NOMO-1 treated with DMSO at 0.1 percent for 48 hours (cell line): Measurements from ENCODE around the gene AGAP2.
"Not testable (repeated sequence)": the region's sequence is repeated elsewhere in the genome, so short reads cannot be mapped to it uniquely, and the experiment has no call there.

ENCODE experiments used
- DNase-seq: peaks from one replicate; lab custom pipeline; 2025; ENCODE audit not compliant: unreplicated experiment; lab: John Stamatoyannopoulos, UW

AGAP2 gene

DNA sequence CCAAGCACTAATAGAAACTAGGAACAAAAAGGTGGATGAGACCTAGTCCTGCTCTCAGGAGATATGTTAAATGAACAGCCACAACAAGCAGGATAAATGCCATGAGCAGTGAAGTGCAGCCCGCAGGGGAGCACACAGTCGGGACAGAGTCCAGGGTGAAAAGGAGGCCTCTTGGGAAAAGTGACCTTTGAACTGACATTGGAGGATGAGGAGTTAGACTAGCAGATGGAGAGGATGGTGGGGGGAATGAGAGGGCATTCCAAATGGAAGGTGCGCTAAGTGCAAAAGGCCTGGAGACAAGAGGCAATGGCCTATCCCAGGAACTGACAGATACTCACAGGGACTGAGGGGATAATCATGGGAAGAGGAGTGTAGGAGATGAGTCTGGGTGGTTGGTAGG lies 40.1 kb downstream of the AGAP2 start:
- no peak for DNase-seq

DNA sequence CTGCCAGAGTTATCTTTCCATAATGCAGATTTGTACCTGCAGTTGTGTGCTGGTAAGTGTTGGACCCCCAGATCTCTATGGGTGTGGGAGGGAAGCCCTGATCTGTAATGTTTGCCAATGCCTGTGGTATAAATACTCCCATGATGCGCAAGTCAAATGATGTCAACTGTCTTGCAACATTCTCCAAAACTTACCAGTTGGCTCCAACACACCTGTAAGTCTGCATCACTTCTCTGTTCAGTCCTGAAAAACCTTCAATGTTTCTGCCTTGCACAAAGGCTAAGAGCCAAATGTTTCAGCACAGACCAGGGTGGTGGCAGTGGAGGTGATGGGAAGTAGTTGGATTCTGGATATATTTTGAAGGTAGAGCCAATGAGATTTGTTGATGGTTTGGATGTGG lies 41.5 kb downstream of the AGAP2 start:
- DNase-seq, result no peak

DNA sequence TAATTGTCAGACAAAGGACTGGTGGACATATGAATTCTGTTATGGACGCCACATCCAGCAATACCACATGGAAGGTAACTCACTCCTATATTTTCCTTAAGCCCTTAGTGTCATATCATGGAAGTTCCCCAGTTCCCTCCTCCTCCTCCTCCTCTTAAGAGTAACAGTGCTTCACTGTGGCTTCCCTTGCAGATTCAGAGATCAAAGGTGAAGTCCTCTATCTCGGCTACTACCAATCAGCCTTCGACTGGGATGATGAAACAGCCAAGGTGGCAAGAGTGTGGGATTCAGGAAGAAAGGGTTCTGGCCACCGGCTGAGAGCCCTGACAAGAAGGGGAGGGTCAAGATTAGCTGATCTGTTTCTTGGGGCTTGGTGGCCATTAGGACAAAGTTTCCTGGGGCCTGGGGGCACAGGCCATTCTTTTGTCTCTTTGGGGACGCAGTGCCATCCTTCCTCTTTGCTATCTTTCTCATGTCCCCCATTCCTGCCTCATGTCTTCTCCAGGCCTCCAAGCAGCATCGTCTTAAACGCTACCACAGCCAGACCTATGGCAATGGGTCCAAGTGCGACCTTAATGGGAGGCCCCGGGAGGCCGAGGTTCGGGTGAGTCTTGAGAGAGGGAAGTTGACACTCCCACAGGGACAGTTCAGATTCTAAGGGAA lies 42.6 kb downstream of the AGAP2 start:
- no peak for DNase-seq

DNA sequence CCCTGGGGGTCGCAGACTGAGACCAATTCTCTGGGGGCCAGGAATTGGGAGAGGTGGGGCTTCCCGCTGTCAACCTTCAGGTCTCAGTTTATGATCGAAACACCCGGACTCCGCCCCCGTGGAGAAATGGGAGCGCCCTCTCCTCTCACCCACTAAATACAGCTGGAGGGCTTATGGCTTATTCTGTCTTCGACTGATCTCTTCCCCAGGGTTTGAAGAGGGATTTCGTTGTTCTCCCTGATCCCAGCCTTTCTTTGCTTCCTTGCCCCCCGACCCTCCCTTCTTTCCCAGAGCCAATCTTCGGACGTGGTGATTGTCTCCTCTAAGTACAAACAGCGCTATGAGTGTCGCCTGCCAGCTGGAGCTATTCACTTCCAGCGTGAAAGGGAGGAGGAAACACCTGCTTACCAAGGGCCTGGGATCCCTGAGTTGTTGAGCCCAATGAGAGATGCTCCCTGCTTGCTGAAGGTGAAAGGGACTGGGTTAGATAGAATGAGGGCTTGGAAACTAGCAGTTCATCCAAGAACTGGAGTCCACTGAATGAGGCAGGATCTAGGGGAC lies 44.0 kb downstream of the AGAP2 start:
- DNase-seq, result no peak

DNA sequence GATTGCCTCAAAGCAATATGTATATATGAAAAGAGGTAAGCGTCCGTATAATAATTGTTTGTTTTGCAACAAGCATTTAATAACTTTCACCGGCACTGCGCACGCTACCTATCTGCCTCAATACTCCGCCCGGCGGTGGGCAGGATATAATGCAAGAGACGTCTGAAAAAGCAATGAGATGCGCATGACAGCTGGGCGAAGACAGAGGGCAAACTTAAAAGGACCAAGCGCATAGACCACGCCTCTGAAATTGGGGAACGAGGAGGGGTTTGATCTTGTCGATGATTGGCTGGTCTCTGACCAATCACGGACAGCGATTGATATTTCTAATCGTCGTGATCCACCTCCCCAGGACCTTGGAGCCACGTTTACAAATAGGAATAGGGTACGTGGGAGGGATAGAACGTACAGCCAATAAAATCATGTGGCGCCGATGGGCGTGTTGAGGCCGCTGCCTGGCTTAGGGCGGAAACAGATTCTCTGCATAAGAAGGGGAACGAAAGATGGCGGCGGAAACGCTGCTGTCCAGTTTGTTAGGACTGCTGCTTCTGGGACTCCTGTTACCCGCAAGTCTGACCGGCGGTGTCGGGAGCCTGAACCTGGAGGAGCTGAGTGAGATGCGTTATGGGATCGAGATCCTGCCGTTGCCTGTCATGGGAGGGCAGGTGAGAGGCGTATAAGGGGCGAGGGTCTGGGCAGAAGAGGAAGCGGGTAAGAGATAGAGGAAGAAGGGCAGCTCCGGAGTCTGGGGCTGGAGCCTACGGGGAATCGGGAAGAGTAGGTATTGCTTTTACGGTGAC lies 44.7 kb downstream of the AGAP2 start, which contains the start of gene OS9:
OS9 (plus strand) TSS at position 474 of the 800 bp plus-strand sequence; CDS start at position 504, 30 bp downstream.
- DNase-seq, result peak; percentile 100

DNA sequence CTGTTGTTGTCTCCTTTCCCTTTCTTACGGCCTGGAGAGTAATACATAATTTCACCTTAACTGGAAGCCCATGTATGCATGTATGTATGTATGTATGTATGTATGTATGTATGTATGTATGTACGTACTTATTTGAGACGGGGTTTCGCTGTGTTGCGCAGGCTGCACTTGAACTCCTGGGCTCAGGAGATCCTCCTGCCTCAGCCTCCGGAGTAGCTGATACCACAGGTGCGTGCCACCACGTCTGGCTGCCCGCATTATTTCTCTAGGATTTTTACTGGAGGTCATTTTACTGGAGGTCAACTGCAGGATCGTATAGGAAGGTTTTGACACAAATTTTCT lies 45.3 kb downstream of the AGAP2 start:
- no peak for DNase-seq

DNA sequence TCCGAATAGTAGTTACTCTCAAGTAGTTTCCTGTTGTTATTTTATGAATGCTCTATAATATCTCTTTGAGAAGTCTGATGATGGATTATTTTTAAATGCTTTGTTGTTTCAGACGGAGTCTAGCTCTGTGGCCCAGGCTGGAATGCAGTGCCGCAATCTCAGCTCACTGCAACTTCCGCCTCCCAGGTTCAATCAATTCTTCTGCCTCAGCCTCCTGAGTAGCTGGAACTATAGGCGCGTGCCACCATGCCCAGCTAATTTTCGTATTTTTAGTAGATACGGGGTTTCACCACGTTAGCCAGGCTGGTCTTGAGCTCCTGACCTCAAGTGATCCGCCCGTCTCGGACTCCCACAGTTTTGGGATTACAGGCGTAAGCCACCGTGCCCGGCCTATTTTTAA lies 46.0 kb downstream of the AGAP2 start:
- DNase-seq, result no peak

DNA sequence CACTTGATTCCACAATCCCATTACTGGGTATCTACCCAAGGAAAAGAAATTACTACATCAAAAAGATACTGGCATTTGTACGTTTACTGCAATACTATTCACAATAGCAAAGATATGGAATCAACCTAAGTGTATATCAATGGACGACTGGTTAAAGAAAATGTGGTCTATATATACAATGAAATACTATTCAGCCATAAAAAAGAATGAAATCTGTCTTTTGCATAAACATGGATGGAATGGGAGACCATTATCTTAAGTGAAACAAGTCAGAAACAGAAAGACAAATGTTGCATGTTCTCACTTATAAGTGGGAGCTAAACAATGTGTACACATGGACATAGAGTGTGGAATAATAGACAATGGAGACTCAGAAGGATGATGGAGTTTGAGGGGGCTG lies 49.6 kb downstream of the AGAP2 start:
- no peak for DNase-seq

DNA sequence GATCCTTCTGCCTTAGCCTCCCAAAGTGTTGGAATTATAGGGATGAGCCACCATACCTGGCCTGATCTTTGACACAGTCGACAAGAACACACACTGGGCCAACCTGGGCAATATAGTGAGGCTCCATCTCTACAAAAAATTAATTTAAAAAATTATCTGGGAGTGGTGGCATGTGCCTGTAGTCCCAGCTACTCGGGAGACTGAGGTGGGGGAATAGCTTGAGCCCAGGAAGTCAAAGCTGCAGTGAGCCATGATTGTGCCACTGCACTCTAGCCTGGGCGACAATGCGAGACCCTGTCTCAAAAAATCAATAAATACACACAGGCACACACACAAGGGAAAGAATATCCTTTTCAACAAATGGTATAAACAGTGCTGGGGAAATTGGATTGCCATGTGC lies 50.7 kb downstream of the AGAP2 start:
- no peak for DNase-seq

DNA sequence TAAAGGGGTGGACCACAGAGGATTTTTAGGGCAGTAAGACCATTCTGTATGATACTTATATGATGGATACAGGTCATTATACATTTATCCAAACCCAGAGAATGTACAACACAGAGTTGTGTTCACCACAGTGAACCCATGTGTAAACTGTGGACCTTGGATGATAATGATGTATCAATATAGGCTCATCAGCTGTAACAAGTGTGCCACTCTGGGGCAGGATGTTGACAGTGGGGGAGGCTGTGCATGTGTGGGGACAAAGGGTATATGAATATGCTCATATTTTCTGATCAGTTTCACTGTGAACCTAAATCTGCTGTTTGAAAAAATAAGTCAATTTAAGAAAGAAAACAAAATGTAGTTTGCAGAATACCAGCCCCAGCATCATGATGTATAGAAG lies 58.8 kb downstream of the AGAP2 start:
- DNase-seq, result no peak

DNA sequence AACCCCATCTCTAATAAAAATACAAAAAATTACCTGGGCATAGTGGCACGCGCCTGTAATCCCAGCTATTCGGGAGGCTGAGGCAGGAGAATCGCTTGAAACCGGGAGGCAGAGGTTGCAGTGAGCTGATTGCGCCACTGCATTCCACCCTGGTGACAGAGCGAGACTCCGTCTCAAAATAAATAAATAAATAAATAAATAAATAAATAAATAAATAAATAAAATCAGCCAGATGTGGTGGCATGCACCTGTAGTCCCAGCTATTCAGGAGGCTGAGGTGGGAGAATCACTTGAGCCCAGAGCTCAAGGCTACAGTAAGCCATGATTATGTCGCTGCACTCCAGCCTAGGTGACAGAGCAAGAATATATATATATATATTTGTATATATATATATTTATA lies 60.6 kb downstream of the AGAP2 start:
- not testable (repeated sequence) for DNase-seq

DNA sequence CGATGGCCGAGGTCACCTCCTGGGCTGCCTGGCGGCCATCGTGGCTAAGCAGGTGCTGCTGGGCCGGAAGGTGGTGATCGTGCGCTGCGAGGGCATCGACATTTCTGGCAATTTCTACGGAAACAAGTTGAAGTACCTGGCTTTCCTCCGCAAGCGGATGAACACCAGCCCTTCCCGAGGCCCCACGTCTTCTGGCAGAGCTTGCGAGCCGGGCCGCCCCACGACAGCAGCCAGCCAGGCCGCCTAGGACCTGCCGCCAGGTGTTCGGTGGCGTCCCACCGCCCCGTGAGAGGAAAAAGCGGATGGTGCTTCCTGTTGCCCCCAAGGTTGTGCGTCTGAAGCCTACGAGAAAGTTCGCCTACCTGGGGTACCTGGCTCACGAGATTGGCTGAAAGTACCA lies 63.9 kb downstream of the AGAP2 start:
- no peak for DNase-seq
